GM21381 (cell line): ENCODE results near the gene PIK3C3.
"Not testable (repeated sequence)": the region's sequence is repeated elsewhere in the genome, so short reads cannot be mapped to it uniquely, and the experiment has no call there.

Source experiments
- ATAC-seq: cut with Tn5 transposase; IDR thresholded peaks from one replicate; pipeline ENCODE4 v1.9.1; 2021; ENCODE audit warnings: mild to moderate bottlenecking, moderate library complexity; ENCODE audit not compliant: unreplicated experiment

PIK3C3 gene

GRCh38 chr18:42068030-42068429, 113.0 kb downstream of the PIK3C3 start:
- ATAC-seq: no peak

- no peak for ATAC-seq
These were observed 114.0 kb downstream of the PIK3C3 start for GRCh38 chr18:42069036-42069435.

GRCh38 chr18:42072407-42072806, 117.4 kb downstream of the PIK3C3 start:
- ATAC-seq: no peak

- no peak for ATAC-seq
These were observed 119.7 kb downstream of the PIK3C3 start for GRCh38 chr18:42074704-42075103.

- ATAC-seq: no peak
These were observed 123.7 kb downstream of the PIK3C3 start for GRCh38 chr18:42078711-42079110.

GRCh38 chr18:42080340-42080739, 125.3 kb downstream of the PIK3C3 start:
- ATAC-seq: no peak

- ATAC-seq: no peak
These were observed 127.6 kb downstream of the PIK3C3 start for GRCh38 chr18:42082415-42083234.

- no peak for ATAC-seq
These were observed 131.3 kb downstream of the PIK3C3 start for GRCh38 chr18:42086288-42086687.

- no peak for ATAC-seq
These were observed 132.2 kb downstream of the PIK3C3 start for GRCh38 chr18:42087235-42087634.

GRCh38 chr18:42087876-42088275, 132.8 kb downstream of the PIK3C3 start:
- no peak for ATAC-seq

- no peak for ATAC-seq
These were observed 137.8 kb downstream of the PIK3C3 start for GRCh38 chr18:42092848-42093247.

- no peak for ATAC-seq
These were observed 139.8 kb downstream of the PIK3C3 start for GRCh38 chr18:42094875-42095274.

GRCh38 chr18:42095732-42096377, 140.8 kb downstream of the PIK3C3 start:
- ATAC-seq: no peak

GRCh38 chr18:42100248-42100647, 145.2 kb downstream of the PIK3C3 start:
- ATAC-seq: no peak

GRCh38 chr18:42100911-42101310, 145.9 kb downstream of the PIK3C3 start:
- ATAC-seq: no peak

GRCh38 chr18:42105394-42105793, 150.4 kb downstream of the PIK3C3 start:
- ATAC-seq: no peak

GRCh38 chr18:42106784-42107183, 151.8 kb downstream of the PIK3C3 start:
- no peak for ATAC-seq

- no peak for ATAC-seq
These were observed 152.3 kb downstream of the PIK3C3 start for GRCh38 chr18:42107287-42107686.

GRCh38 chr18:42107691-42108450, 152.8 kb downstream of the PIK3C3 start:
- no peak for ATAC-seq

GRCh38 chr18:42112147-42112546, 157.1 kb downstream of the PIK3C3 start:
- ATAC-seq: not testable (repeated sequence)

- ATAC-seq: no peak
These were observed 157.8 kb downstream of the PIK3C3 start for GRCh38 chr18:42112657-42113420.
